Measurements from ENCODE around the gene ZSWIM8.
"Not testable (repeated sequence)": the region's sequence is repeated elsewhere in the genome, so short reads cannot be mapped to it uniquely, and the experiment has no call there.

DNA sequence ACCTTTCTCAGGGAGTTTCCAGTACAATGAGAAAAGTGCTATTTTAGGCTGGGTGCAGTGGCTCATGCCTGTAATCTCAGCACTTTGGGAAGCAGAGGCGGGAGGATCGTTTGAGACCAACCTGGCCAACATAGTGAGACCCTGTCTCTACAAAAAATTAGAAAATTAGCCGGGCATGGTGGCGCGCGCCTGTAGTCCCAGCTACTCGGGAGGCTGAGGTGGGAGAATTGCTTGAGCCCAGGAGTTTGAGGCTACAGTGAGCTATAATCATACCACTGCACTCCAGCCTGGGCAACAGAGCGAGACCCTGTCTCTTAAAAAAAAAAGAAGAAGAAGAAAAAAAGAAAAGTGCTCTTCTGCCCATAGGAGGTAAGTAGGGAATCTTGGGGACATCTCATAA, 10.6 kb downstream of the ZSWIM8 start:
- TF ChIP-seq POLR2A (IDR thresholded peaks at IDR 0.05): not testable (repeated sequence)
- TF ChIP-seq, protein P1, sequence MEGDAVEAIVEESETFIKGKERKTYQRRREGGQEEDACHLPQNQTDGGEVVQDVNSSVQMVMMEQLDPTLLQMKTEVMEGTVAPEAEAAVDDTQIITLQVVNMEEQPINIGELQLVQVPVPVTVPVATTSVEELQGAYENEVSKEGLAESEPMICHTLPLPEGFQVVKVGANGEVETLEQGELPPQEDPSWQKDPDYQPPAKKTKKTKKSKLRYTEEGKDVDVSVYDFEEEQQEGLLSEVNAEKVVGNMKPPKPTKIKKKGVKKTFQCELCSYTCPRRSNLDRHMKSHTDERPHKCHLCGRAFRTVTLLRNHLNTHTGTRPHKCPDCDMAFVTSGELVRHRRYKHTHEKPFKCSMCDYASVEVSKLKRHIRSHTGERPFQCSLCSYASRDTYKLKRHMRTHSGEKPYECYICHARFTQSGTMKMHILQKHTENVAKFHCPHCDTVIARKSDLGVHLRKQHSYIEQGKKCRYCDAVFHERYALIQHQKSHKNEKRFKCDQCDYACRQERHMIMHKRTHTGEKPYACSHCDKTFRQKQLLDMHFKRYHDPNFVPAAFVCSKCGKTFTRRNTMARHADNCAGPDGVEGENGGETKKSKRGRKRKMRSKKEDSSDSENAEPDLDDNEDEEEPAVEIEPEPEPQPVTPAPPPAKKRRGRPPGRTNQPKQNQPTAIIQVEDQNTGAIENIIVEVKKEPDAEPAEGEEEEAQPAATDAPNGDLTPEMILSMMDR (IDR thresholded peaks at IDR 0.05): not testable (repeated sequence)
